ENCODE data around the gene ZNF532. TPM values are rescaled to one million over a fixed set of nuclear protein-coding genes. Genes with fewer than 3 reads are reported as not detected.

Gene ZNF532
- total RNA-seq, 4 donors from 2014 or later = 48.3 to 128 (median 96.2) TPM

- Histone ChIP-seq H3K36me3 (peaks cover 0 to 19% of the 10 kb centered on the region in 2 donors), H3K4me1 (peaks cover 0 to 36% (median 0%) of the 10 kb centered on the region in 3 donors), H3K27me3 (no peaks in the 10 kb centered on the region), H3K9me3 (no peaks in the 10 kb centered on the region), H3K4me3 (no peak overlapping the region), H3K27ac (no peak overlapping the region)
- TF ChIP-seq POLR2AphosphoS5 (IDR thresholded peaks at IDR 0.05) = no peak
- TF ChIP-seq CTCF (IDR thresholded peaks at IDR 0.05) = no peak
- TF ChIP-seq EP300 (IDR thresholded peaks at IDR 0.05) = no peak
- WGBS, 2 donors (ENCODE audit: low coverage in 1 of 2) = 78 to 89% methylated on average over 7 to 8 of the region's 9 CpGs
- no peak for ATAC-seq
These were observed 69.7 kb downstream of the ZNF532 start for GRCh38 chr18:58934356-58934755.

- Histone ChIP-seq H3K4me3 (no peak overlapping the region), H3K4me1 (peaks cover 0 to 29% (median 0%) of the 10 kb centered on the region in 3 donors), H3K27ac (no peak overlapping the region), H3K9me3 (no peaks in the 10 kb centered on the region), H3K36me3 (peaks cover 0 to 26% of the 10 kb centered on the region in 2 donors), H3K27me3 (no peaks in the 10 kb centered on the region)
- TF ChIP-seq EP300 (IDR thresholded peaks at IDR 0.05) (no peak), POLR2A (IDR thresholded peaks at IDR 0.05) (no peak), CTCF (IDR thresholded peaks at IDR 0.05) (no peak), POLR2AphosphoS5 (IDR thresholded peaks at IDR 0.05) (no peak)
- 93 to 100% methylated on average over 2 of the region's 3 CpGs for WGBS, 2 donors (ENCODE audit: low coverage in 1 of 2)
- ATAC-seq = no peak
These were observed 70.4 kb downstream of the ZNF532 start for GRCh38 chr18:58934933-58935577.

GRCh38 chr18:58937071-58937886 is 72.6 kb downstream of the ZNF532 start:
- 54 to 60% methylated on average over 3 of the region's 3 CpGs for WGBS, 2 donors (ENCODE audit: low coverage in 1 of 2)
- Histone ChIP-seq H3K4me1 (peaks cover 0 to 26% (median 0%) of the 10 kb centered on the region in 3 donors), H3K27ac (peak overlapping the region in 1 of 4 donors; percentile 19), H3K36me3 (peaks cover 0 to 39% of the 10 kb centered on the region in 2 donors), H3K27me3 (no peaks in the 10 kb centered on the region), H3K4me3 (no peak overlapping the region), H3K9me3 (no peaks in the 10 kb centered on the region)
- ATAC-seq = no peak
- TF ChIP-seq POLR2A (IDR thresholded peaks at IDR 0.05) (no peak), EP300 (IDR thresholded peaks at IDR 0.05) (no peak), POLR2AphosphoS5 (IDR thresholded peaks at IDR 0.05) (no peak), CTCF (IDR thresholded peaks at IDR 0.05) (no peak)

GRCh38 chr18:58937887-58938267 is 73.2 kb downstream of the ZNF532 start:
- no peak for ATAC-seq
- no peak overlapping the region for H3K4me3 ChIP-seq
- 20 to 66% methylated on average over 1 to 3 of the region's 3 CpGs for WGBS, 2 donors (ENCODE audit: low coverage in 1 of 2)
- peaks cover 0 to 39% of the 10 kb centered on the region in 2 donors for H3K36me3 ChIP-seq
- no peaks in the 10 kb centered on the region for H3K27me3 ChIP-seq
- H3K27ac ChIP-seq = peak overlapping the region in 1 of 4 donors; percentile 19
- peaks cover 0 to 32% (median 0%) of the 10 kb centered on the region in 3 donors for H3K4me1 ChIP-seq
- no peaks in the 10 kb centered on the region for H3K9me3 ChIP-seq
- TF ChIP-seq POLR2AphosphoS5 (IDR thresholded peaks at IDR 0.05) (no peak), CTCF (IDR thresholded peaks at IDR 0.05) (no peak), EP300 (IDR thresholded peaks at IDR 0.05) (no peak), POLR2A (IDR thresholded peaks at IDR 0.05) (no peak)
